Panc1 (cell line): ENCODE measurements around the gene NDUFA13. TPM values are rescaled to one million over a fixed set of nuclear protein-coding genes. Genes with fewer than 3 reads are reported as not detected.

Source experiments
- ATAC-seq: fragments of 200-7000 bp; cut with Tn5 transposase; 2 replicates; pipeline ENCODE4 v1.9.1; 2020; ENCODE audit warnings: mild to moderate bottlenecking, moderate library complexity
- BruUV-seq: library from RNA; stranded (reverse); fragments of 400-500 nt; replicated peaks from 2 replicates; lab custom pipeline; 2021; lab: Mats Ljungman, UMichigan
- CTCF ChIA-PET: fragments of 300-600 bp; sonication (Branson Sonifier 250); formaldehyde crosslinking; loops from one replicate; lab custom pipeline; 2022; ENCODE audit warnings: antibody characterized with exemption; lab: Charles Lee
- POLR2A ChIA-PET: fragments of 300-600 bp; sonication (Branson Sonifier 250); formaldehyde crosslinking; loops from one replicate; lab custom pipeline; 2022; ENCODE audit warnings: antibody characterized with exemption; lab: Charles Lee
- DNase-seq: peaks from one replicate; pipeline ENCODE4 v3.0.0-alpha.2; 2010; ENCODE audit warnings: low read depth, low spot score
- H3K27ac ChIP-seq: 2 replicates; pipeline ENCODE4 v1.5.1; 2011; ENCODE audit warnings: mild to moderate bottlenecking, low read length, inconsistent platforms
- H3K27me3 ChIP-seq: fragments of 200-500 bp; sonication (Bioruptor generic); 2 replicates; pipeline ENCODE4 v1.6.0; 2014; ENCODE audit warnings: low read length, inconsistent platforms; ENCODE audit not compliant: control insufficient read depth, insufficient read depth
- H3K36me3 ChIP-seq: fragments of 200-500 bp; sonication (Bioruptor generic); 2 replicates; pipeline ENCODE4 v1.5.1; 2014; ENCODE audit warnings: inconsistent platforms, mild to moderate bottlenecking, low read length, moderate library complexity; ENCODE audit not compliant: control insufficient read depth, insufficient read depth
- H3K4me1 ChIP-seq: 2 replicates; pipeline ENCODE4 v1.5.1; 2011; ENCODE audit warnings: inconsistent platforms, mild to moderate bottlenecking, low read length, moderate library complexity; ENCODE audit not compliant: control insufficient read depth, insufficient read depth
- H3K4me3 ChIP-seq, 2 experiments: 2 replicates each; pipeline ENCODE4 v1.5.1; 2011 to 2012; ENCODE audit warnings: low read depth in 2 of 2, low read length in 2 of 2, mild to moderate bottlenecking in 2 of 2, inconsistent platforms in 1 of 2, moderate library complexity in 1 of 2
- H3K9me3 ChIP-seq: fragments of 200-500 bp; sonication (Bioruptor generic); 2 replicates; pipeline ENCODE4 v1.5.1; 2014; ENCODE audit warnings: low read depth, mild to moderate bottlenecking, inconsistent platforms, low read length, moderate library complexity; ENCODE audit not compliant: control insufficient read depth, insufficient read depth
- CTCF ChIP-seq: fragments of 450-650 bp; IDR thresholded peaks from 2 replicates; pipeline ENCODE4 v1.5.1; 2017; ENCODE audit warnings: mild to moderate bottlenecking
- POLR2AphosphoS5 ChIP-seq: IDR thresholded peaks from 2 replicates; pipeline ENCODE4 v1.6.1; 2012; ENCODE audit warnings: mild to moderate bottlenecking, low read depth, low read length, moderate library complexity
- REST ChIP-seq, 2 experiments: IDR thresholded peaks; 2 replicates each; pipeline ENCODE4 v1.6.1; 2011 to 2012; ENCODE audit warnings: low read depth in 2 of 2, control low read depth in 1 of 2, low read length in 1 of 2, mild to moderate bottlenecking in 1 of 2, moderate library complexity in 1 of 2; ENCODE audit not compliant: insufficient read depth in 1 of 2
- SIN3A ChIP-seq: IDR thresholded peaks from 2 replicates; pipeline ENCODE4 v1.6.1; 2012; ENCODE audit warnings: low read depth, mild to moderate bottlenecking, low read length, moderate library complexity, borderline replicate concordance; ENCODE audit not compliant: insufficient read depth
- TCF7L2 ChIP-seq: IDR thresholded peaks from 2 replicates; pipeline ENCODE4 v1.6.1; 2011; ENCODE audit warnings: mild to moderate bottlenecking, low read depth, low read length, inconsistent platforms
- in situ Hi-C: cut with HindIII; loops from 2 replicates; pipeline ENCODE4 v1.10.0; 2016; ENCODE audit warnings: low sequenced_read_pairs, low pct_unique_long_range_greater_than_20kb
- intact Hi-C: fragments of 100-400 bp; cut with micrococcal nuclease; formaldehyde crosslinking; loops from one replicate; pipeline ENCODE4 v1.10.0; 2022; ENCODE audit not compliant: unreplicated experiment
- total RNA-seq: library from RNA; stranded (reverse); gene quantifications from one replicate; pipeline ENCODE4 v1.2.1, GENCODE V29; 2021; ENCODE audit not compliant: unreplicated experiment

The NDUFA13 gene
- total RNA-seq, 1 experiment from 2014 or later = 287 TPM

- ChIA-PET POLR2A (no interaction called here), CTCF (no interaction called here)
- no peaks in the 10 kb centered on the region for H3K4me1 ChIP-seq
- no peaks in the 10 kb centered on the region for H3K9me3 ChIP-seq
- intact Hi-C loops = no loop called here
- ATAC-seq (no peak), DNase-seq (no peak)
- TF ChIP-seq SIN3A (no peak), TCF7L2 (no peak), REST (IDR thresholded peaks at IDR 0.05; ENCODE audit: insufficient read depth in 1 of 2, low read depth in 2 of 2, low read length in 1 of 2) (no peak), POLR2AphosphoS5 (no peak), CTCF (no peak)
- in situ Hi-C loops = no loop called here
- H3K27me3 ChIP-seq = no peaks in the 10 kb centered on the region
- no TSS peak for BruUV-seq
- no peaks in the 10 kb centered on the region for H3K36me3 ChIP-seq
- H3K4me3 ChIP-seq = no peak overlapping the region
- H3K27ac ChIP-seq = no peak overlapping the region
These were observed 10.2 kb upstream of the NDUFA13 start for GRCh38 chr19:19505669-19506326.

DNA sequence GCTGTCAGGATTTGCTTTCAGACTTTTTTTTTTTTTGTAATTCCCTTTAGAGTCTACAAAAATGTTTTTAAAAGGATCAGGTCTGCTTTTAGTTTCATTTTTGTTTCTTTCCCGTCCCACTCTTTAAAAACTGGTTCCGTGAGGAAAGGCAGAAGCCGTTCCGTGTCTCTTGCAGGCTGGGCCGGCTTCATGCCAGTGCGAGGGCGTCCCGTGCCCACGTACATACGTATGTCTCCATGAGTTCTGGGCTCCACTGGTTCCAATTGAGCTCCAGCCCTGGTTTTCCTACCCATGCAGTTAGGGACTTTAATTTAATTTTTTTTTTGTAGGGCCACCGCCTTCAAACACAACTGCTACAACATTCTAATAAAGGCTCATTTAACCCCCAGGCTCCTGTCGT lies 9.4 kb upstream of the NDUFA13 start:
- ChIA-PET CTCF (no interaction called here), POLR2A (interaction anchor here (0.6 kb wide), 1 partner anchor 1650 kb away, joined by 6 read pairs; no protein-coding TSS in a partner anchor)
- Histone ChIP-seq H3K27ac (no peak overlapping the region), H3K27me3 (no peaks in the 10 kb centered on the region), H3K9me3 (no peaks in the 10 kb centered on the region), H3K36me3 (no peaks in the 10 kb centered on the region), H3K4me1 (no peaks in the 10 kb centered on the region), H3K4me3 (no peak overlapping the region)
- ATAC-seq = no peak
- TF ChIP-seq SIN3A = no peak
- no peak for TF ChIP-seq REST (IDR thresholded peaks at IDR 0.05; ENCODE audit: insufficient read depth in 1 of 2, low read depth in 2 of 2, low read length in 1 of 2)
- intact Hi-C loops (no loop called here), in situ Hi-C loops (no loop called here)
- BruUV-seq = TSS peak; percentile 81
- DNase-seq = no peak
